HepG2 (cell line): ENCODE results near the gene CLEC18C. TPM values are rescaled to one million over a fixed set of nuclear protein-coding genes. Genes with fewer than 3 reads are reported as not detected.

Source experiments
- AFF4 ChIP-seq: sonication (generic); formaldehyde crosslinking; IDR thresholded peaks from 2 replicates; pipeline ENCODE4 v1.4.0; 2020; ENCODE audit warnings: missing genetic modification reagents
- ATAD3A ChIP-seq: sonication (generic); formaldehyde crosslinking; IDR thresholded peaks from 2 replicates; pipeline ENCODE4 v1.4.0; 2020; ENCODE audit warnings: missing genetic modification reagents
- CREB1 ChIP-seq, 2 experiments: fragments of 450-650 bp in 1 of 2; IDR thresholded peaks; 2 replicates each; pipeline ENCODE4 v1.6.1; 2016 to 2017; ENCODE audit warnings: control low read depth in 1 of 2, mild to moderate bottlenecking in 1 of 2, missing compliant biosample characterization in 1 of 2, missing genetic modification characterization in 1 of 2
- DDIT3 ChIP-seq: sonication (generic); formaldehyde crosslinking; IDR thresholded peaks from 2 replicates; pipeline ENCODE4 v1.4.0; 2020; ENCODE audit warnings: mild to moderate bottlenecking, missing genetic modification reagents
- ERF ChIP-seq: IDR thresholded peaks from 2 replicates; pipeline ENCODE4 v1.6.1; 2018; ENCODE audit warnings: missing biosample characterization, missing genetic modification reagents
- HINFP ChIP-seq: sonication (generic); formaldehyde crosslinking; IDR thresholded peaks from 2 replicates; pipeline ENCODE4 v1.4.0; 2020; ENCODE audit warnings: low read depth, mild to moderate bottlenecking, missing genetic modification reagents
- MXD4 ChIP-seq: IDR thresholded peaks from 2 replicates; pipeline ENCODE4 v1.6.1; 2016; ENCODE audit warnings: mild to moderate bottlenecking, missing biosample characterization, missing genetic modification reagents
- RFX1 ChIP-seq: fragments of 450-650 bp; IDR thresholded peaks from 2 replicates; pipeline ENCODE4 v1.6.1; 2017
- SP2 ChIP-seq: sonication (generic); formaldehyde crosslinking; IDR thresholded peaks from 2 replicates; pipeline ENCODE4 v1.5.1; 2020; ENCODE audit warnings: mild to moderate bottlenecking, missing genetic modification reagents
- SYNCRIP ChIP-seq: fragments of 200-400 bp; formaldehyde crosslinking; IDR thresholded peaks from 2 replicates; pipeline ENCODE4 v1.6.1; 2018; ENCODE audit warnings: mild to moderate bottlenecking, low read depth, low read length; ENCODE audit not compliant: insufficient read depth
- ZNF121 ChIP-seq: sonication (generic); formaldehyde crosslinking; IDR thresholded peaks from 2 replicates; pipeline ENCODE4 v1.5.0; 2020; ENCODE audit warnings: mild to moderate bottlenecking, missing genetic modification reagents
- ZNF142 ChIP-seq: sonication (generic); formaldehyde crosslinking; IDR thresholded peaks from 2 replicates; pipeline ENCODE4 v1.4.0; 2020; ENCODE audit warnings: missing genetic modification reagents
- ZNF260 ChIP-seq: sonication (generic); formaldehyde crosslinking; IDR thresholded peaks from 2 replicates; pipeline ENCODE4 v1.4.0; 2020; ENCODE audit warnings: missing genetic modification reagents, low read depth, mild to moderate bottlenecking, borderline replicate concordance
- ZNF530 ChIP-seq: sonication (generic); formaldehyde crosslinking; IDR thresholded peaks from 2 replicates; pipeline ENCODE4 v1.5.0; 2020; ENCODE audit warnings: low read depth, mild to moderate bottlenecking, missing genetic modification reagents
- polyA plus RNA-seq, 8 experiments: library from polyadenylated mRNA; depleted of rRNA in 3 of 8; stranded (reverse) in 7 of 8; unstranded in 1 of 8; fragments of >200 nt; fragmentation: Illumina TruSeq in 4 of 8; extraction: Trizol in 4 of 8; gene quantifications; 2 replicates each; pipeline versions ENCODE4 v1.2.1 to v1.2.3, GENCODE V29; 2011 to 2016; ENCODE audit warnings: low read depth in 4 of 8, missing spikeins in 1 of 8, mixed read lengths in 1 of 8; ENCODE audit not compliant: insufficient read depth in 1 of 8
- total RNA-seq, 5 experiments: library from RNA; depleted of rRNA; stranded (reverse); fragments of >200 nt; fragmentation: Illumina TruSeq; extraction: Trizol; gene quantifications; 2 replicates each; pipeline ENCODE4 v1.2.3, GENCODE V29; 2016; ENCODE audit warnings: low read depth in 1 of 5
- TF ChIP-seq, protein P1 (sequence below): sonication (generic); formaldehyde crosslinking; IDR thresholded peaks from 2 replicates; pipeline ENCODE4 v1.4.0; 2020; ENCODE audit warnings: missing genetic modification reagents

The CLEC18C gene
- total and polyA plus RNA-seq, 2 of the 13 experiments (the other 11 are each of a cell fraction or from before 2014, with no cell fraction given), result 0.15 to 0.29 TPM

- TF ChIP-seq HINFP (CRISPR knock-in tag) (0 out of 2 replicates have a peak, but pooled peaks have one; percentile 13), AFF4 (no peak), SYNCRIP (no peak), SP2 (CRISPR knock-in tag) (no peak), DDIT3 (CRISPR knock-in tag) (no peak), ATAD3A (CRISPR knock-in tag) (no peak), ZNF530 (CRISPR knock-in tag) (no peak), MXD4 (CRISPR knock-in tag) (0 out of 2 replicates have a peak, but pooled peaks have one; percentile 58), RFX1 (no peak), CREB1 (IDR thresholded peaks at IDR 0.05) (no peak), CREB1 (CRISPR knock-in tag; IDR thresholded peaks at IDR 0.05) (no peak; the same call in 1 of the 2 replicates), ERF (CRISPR knock-in tag) (0 out of 2 replicates have a peak, but pooled peaks have one; percentile 28), ZNF121 (peak; percentile 97), ZNF260 (CRISPR knock-in tag) (no peak), ZNF142 (CRISPR knock-in tag) (no peak)
- TF ChIP-seq, protein P1, sequence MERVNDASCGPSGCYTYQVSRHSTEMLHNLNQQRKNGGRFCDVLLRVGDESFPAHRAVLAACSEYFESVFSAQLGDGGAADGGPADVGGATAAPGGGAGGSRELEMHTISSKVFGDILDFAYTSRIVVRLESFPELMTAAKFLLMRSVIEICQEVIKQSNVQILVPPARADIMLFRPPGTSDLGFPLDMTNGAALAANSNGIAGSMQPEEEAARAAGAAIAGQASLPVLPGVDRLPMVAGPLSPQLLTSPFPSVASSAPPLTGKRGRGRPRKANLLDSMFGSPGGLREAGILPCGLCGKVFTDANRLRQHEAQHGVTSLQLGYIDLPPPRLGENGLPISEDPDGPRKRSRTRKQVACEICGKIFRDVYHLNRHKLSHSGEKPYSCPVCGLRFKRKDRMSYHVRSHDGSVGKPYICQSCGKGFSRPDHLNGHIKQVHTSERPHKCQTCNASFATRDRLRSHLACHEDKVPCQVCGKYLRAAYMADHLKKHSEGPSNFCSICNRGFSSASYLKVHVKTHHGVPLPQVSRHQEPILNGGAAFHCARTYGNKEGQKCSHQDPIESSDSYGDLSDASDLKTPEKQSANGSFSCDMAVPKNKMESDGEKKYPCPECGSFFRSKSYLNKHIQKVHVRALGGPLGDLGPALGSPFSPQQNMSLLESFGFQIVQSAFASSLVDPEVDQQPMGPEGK (CRISPR knock-in tag), result peak; percentile 27
These were observed 20.8 kb upstream of the CLEC18C start (continued) for GRCh38 chr16:70152578-70153302.
